Endometrium (tissue), 2 donors: ENCODE measurements around the gene MAN1A1.
"Not testable (repeated sequence)": the region's sequence is repeated elsewhere in the genome, so short reads cannot be mapped to it uniquely, and the experiment has no call there.

Experiments
- FAIRE-seq: peaks from 2 replicates; lab custom pipeline; 2012; peaks lifted over from hg19 to GRCh38; lab: Jason Lieb, UNC
- donor health status: control.
- donor health status: control.

The MAN1A1 gene

DNA sequence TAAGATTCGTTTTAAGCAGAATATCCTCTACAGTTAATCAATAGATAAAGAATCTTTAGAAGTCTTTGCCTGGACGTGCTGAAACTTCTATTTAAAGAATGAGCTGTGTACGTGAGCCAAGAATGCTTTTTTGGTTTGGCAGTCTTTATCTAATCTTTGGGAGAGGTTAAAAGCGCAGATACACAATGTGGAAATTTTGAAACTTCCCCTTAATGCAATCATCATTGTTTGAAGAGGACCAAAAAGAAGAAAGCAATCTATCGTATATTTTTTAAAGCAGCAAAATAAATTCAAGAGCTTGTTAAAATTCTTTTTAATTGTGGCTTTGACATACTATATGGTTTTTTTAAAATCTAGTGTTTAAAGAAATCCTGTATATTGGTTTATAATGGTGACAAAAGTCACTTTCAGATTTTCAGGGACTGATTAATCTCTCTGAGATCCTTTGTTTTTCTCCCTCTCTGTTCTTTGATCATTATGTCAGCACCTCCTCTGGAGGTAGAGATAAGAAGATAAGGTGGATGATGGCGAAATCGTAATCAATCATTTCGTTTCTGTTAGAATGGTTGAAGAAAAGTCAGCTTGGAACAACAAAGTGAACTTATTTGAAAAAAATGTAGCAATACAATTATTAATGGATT lies 179.0 kb downstream of the MAN1A1 start:
- no peak for FAIRE-seq

DNA sequence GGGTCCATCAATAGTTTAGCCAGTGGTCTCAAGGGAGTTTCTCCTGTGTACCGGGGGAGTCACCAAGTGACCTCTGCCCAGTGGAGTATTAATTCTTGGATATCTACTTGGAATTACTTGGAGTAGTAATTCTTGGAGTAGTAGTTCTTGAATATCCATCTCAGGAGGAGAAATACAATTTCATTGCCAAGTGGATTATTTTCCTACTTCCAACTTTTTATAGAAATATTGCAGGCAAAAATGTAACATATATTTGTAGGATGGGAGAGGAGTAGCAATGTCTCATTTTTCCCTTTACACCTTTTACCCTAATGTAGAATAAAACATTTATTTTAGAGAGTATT lies 179.5 kb downstream of the MAN1A1 start:
- FAIRE-seq = no peak

DNA sequence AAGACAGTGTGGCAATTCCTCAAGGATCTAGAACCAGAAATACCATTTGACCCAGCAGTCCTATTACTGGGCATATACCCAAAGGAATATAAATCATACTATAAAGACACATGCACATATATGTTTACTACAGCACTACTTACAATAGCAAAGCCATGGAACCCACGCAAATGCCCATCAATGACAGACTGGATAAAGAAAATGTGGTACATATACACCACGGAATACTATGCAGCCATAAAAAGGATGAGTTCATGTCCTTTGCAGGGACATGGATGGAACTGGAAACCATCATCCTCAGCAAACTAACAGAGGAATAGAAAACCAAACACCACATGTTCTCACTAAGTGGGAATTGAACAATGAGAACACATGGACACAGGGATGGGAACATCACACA lies 180.2 kb downstream of the MAN1A1 start:
- FAIRE-seq = not testable (repeated sequence)

DNA sequence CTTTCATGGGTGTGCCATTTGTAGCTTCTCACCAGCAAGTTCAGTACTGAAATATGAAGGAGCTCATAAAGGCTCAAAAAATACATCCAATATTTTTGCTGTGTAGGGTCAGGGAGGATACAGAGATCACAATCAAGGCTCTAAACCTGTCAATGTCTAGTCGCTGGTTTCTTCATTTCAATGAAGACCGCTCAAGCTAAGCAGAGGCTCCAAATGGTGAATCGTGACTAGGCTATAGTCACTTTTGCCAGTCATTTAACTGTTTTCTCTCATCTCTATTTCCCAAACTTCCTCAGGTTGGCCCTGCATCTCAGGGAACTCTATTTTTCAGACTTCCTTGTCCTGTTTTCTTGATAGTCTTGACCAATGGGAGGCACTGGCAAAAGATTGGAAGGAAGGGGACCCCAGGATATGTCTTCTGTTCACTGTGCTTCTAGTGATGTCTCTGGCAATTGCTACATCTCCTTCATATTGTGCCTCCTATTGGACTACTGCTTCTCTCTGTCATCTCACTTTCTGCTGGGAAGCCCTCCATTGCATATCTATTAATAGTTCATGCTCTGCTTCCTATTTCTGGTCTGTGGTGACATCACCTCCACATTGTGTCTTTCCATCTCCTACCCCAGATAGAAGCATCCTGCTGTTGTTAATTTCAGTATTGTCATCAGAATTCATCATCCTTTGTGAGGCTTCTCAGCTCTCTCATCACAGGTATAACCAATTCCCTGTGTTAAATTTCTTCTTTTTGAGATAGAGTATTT lies 183.4 kb downstream of the MAN1A1 start:
- no peak for FAIRE-seq

DNA sequence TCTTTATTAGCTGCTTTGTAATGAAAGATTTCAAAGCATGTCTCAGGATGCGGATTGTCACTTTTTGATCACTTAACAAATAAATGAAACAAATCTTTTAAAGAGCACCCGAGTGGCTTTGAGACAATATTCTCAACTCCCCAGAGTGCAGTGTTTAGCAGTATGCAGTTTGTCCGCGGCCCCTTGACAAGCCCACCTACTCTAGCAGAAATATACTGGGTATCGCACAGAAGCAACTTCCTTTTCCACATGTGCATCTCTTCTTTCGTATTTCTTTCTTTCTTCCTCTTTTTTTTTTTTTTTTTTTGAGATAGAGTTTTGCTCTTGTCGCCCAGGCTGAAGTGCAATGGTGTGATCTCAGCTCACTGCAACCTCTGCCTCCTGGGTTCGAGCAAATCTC lies 186.6 kb downstream of the MAN1A1 start:
- no peak for FAIRE-seq

DNA sequence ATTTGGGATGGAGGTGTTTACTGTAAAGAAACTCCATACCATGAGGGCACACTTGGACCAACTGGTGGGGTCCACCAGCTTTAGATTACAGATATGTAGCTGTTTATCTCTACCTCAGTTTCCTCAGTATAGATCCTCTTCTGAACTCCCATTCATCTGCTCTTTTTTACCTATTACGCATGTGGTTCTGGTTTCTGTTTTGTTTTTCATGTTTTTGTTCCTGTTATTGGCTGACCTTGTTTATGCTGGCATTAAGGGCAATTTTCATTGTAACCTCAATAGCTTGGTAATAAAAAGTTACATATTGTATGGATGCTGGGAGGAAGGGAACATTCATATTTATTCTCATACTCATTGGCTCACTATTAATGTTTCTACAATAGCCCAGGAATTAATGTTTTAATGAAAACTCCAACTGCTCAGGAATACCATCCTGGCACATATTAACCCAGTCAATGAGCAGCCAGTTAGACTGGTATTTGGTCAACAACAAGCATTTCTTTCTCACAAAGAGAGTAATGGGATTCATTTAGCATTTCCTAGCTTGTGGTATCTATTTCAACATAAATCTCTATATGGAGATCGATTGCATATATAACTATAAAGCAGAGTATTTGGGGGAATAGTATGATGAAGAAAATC lies 187.3 kb downstream of the MAN1A1 start:
- FAIRE-seq = no peak

DNA sequence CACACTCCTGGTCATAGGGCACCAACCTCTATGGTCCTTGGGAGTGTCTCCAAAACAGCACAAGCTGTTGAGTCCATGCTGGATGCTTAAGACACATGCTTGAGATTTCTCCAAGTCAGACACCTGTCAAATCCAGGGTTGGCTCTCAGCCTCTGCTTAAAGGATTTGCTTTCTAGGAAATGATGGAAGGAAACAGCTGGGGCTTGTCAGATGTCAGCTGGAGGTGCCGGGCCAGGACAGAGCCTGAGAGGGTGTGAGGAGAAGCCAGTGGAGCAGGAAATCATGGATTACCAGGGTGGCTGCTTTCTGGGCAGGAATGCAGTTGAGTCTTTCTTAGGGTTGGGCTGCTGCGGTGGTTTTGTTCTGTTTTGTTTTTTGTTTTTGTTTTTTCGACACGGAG lies 188.1 kb downstream of the MAN1A1 start:
- FAIRE-seq = no peak

DNA sequence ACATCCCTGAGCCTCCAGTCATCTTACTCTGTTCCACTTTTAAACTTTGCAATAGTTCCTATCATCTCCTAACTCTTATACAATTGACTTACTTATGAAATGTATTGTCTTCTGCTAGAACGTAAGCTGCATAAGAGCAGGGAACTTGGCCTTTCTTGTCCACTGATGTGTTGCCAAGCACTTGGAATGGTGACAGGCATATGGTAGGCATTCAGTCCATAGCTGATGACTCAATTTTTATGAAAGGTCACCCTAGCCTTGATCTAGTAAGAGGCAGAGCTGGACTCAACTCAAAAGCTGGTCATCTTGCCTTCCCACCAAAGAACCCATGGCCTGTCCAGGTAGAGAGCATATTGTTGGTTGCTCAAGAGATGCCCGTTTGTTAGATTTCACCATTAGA lies 188.7 kb downstream of the MAN1A1 start:
- FAIRE-seq = no peak

GRCh38 chr6:119158057-119158848 lies 191.3 kb downstream of the MAN1A1 start:
- FAIRE-seq = no peak

DNA sequence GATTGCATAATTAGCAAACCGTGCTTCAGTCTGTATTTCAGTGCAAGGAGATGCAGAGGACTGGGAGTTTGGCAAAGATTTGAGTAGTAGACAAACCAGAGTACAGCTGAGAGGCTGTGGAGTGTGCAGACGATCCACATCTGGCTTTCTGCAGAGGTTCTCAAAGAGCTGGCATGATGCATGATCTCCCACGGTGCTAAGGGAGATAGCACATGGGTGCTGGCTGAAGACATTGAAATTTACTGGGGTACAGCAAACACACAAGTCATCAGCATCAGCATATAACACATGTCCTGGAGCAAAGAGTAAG lies 192.1 kb downstream of the MAN1A1 start:
- FAIRE-seq = no peak

GRCh38 chr6:119156757-119157505 lies 192.6 kb downstream of the MAN1A1 start:
- no peak for FAIRE-seq

GRCh38 chr6:119156082-119156481 lies 193.5 kb downstream of the MAN1A1 start:
- FAIRE-seq = not testable (repeated sequence)

DNA sequence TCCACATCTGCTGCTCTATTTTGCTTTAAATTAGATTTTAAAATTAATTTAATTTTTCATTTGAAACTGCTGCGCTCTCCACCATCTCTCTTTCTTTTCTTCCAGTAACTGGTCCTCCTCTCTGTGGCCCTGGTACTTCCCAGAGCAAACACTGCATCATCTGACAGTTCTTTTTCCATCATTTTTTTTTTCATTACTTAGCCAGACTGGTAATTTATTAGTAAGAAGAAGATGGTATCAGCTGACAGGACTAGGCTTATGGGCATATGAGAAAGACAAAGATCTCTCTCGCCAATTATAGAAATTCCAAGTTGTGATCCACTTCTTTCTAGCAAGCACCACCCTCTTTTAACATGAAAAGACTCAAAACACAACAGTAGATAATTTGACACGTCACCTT lies 197.4 kb downstream of the MAN1A1 start:
- no peak for FAIRE-seq

- no peak for FAIRE-seq
These were observed 200.6 kb downstream of the MAN1A1 start for GRCh38 chr6:119148825-119149525.

DNA sequence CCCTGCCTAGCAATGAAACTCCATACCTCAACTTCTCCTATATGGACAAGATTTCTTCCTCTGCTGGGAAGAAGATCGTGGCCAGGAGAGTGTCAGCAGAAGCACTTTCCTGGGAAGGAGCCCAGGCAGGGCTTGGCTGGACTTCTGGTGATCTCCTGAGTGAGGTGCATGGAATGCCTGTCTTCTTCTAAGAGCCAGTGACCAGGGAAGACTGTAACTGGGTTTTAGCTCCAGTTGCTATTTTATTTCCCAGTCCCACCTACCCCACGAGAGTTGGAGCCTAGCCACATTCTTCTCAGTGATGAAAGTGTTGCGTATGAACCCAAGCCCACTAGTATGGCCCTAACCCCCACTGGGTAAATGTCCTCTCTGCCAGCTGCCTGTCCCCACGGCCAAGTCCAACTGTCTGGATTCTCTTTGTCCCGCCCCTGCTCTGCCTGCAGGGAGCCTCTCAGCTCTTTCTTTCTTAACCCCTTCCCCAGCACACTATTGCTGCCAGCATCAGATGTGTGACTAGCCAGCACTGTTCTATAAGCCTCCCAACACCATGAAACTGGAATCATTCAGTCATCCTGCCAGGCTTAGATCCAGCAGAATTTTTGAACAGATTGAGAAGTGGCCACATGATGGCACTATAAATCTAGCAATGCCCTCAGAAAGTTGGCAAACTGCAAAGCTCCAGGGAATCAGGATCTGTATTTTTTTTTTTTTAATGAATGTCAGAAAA lies 201.3 kb downstream of the MAN1A1 start:
- no peak for FAIRE-seq

GRCh38 chr6:119147101-119148053 lies 202.2 kb downstream of the MAN1A1 start:
- no peak for FAIRE-seq

GRCh38 chr6:119145111-119145510 lies 204.4 kb downstream of the MAN1A1 start:
- FAIRE-seq = no peak

GRCh38 chr6:119142637-119143036 lies 206.9 kb downstream of the MAN1A1 start:
- FAIRE-seq = no peak

- FAIRE-seq = no peak
These were observed 207.5 kb downstream of the MAN1A1 start for GRCh38 chr6:119142041-119142440.
